Thyroid gland (tissue), 4 donors: ENCODE measurements around the gene ALDH5A1.

Experiments
- POLR2A ChIP-seq, 2 donors: fragments of 450-650 bp; IDR thresholded peaks; one replicate each; pipeline ENCODE4 v1.6.1; 2017; ENCODE audit warnings: antibody characterized with exemption in 2 of 2, mild to moderate bottlenecking in 2 of 2, moderate library complexity in 1 of 2
- TF ChIP-seq, protein P1 (sequence below), 6 experiments: fragments of 200-600 bp in 3 of 6; fragments of 450-650 bp in 3 of 6; sonication (generic) in 3 of 6; IDR thresholded peaks; one replicate each; pipeline ENCODE4 v1.5.1; 2016 to 2019; ENCODE audit warnings: antibody characterized with exemption in 6 of 6, mild to moderate bottlenecking in 2 of 6, inconsistent platforms in 1 of 6, moderate library complexity in 1 of 6

DNA sequence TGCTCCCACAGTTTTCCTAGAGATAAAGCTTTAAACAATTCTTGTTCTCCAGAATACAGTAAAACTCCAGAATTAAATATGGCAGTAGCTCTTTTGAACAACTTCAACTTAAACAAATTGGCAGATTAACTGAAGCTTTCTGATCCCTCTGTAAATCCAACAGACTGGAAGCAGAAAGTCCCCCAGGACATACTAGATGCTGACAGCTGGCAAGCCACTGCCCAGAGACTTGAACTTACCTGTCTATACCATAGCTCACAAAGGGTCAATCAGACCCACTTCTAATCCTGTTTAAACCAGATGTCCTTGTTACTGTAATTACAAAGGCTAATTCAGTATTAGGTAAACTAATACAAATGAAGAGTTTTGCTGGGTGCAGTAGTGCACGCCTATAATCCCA is 17.7 kb upstream of the ALDH5A1 start:
- no peak for TF ChIP-seq POLR2A (IDR thresholded peaks at IDR 0.05)
- TF ChIP-seq, protein P1, sequence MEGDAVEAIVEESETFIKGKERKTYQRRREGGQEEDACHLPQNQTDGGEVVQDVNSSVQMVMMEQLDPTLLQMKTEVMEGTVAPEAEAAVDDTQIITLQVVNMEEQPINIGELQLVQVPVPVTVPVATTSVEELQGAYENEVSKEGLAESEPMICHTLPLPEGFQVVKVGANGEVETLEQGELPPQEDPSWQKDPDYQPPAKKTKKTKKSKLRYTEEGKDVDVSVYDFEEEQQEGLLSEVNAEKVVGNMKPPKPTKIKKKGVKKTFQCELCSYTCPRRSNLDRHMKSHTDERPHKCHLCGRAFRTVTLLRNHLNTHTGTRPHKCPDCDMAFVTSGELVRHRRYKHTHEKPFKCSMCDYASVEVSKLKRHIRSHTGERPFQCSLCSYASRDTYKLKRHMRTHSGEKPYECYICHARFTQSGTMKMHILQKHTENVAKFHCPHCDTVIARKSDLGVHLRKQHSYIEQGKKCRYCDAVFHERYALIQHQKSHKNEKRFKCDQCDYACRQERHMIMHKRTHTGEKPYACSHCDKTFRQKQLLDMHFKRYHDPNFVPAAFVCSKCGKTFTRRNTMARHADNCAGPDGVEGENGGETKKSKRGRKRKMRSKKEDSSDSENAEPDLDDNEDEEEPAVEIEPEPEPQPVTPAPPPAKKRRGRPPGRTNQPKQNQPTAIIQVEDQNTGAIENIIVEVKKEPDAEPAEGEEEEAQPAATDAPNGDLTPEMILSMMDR (IDR thresholded peaks at IDR 0.05), result no peak
